HepG2 (cell line): Measurements from ENCODE around the gene INSIG1. TPM values are rescaled to one million over a fixed set of nuclear protein-coding genes. Genes with fewer than 3 reads are reported as not detected.

Source experiments
- ATAC-seq: fragments of 200-7000 bp; cut with Tn5 transposase; 3 replicates; pipeline ENCODE4 v1.9.1; 2020; ENCODE audit warnings: mild to moderate bottlenecking, moderate library complexity
- BruUV-seq: library from RNA; stranded (reverse); fragments of 400-500 nt; replicated peaks from 2 replicates; lab custom pipeline; 2021; lab: Mats Ljungman, UMichigan
- CTCF ChIA-PET: fragments of 300-600 bp; formaldehyde crosslinking; extraction: SDS; loops from one replicate; lab custom pipeline; 2021; ENCODE audit warnings: low total read pairs, inconsistent platforms, low intra/inter-chr PET ratio; lab: Yijun Ruan, JAX
- POLR2A ChIA-PET: fragments of 350-600 bp; sonication (Branson Sonifier 250); formaldehyde crosslinking; loops from one replicate; lab custom pipeline; 2020; ENCODE audit warnings: antibody characterized with exemption, inconsistent platforms; lab: Yijun Ruan, JAX
- DNase-seq: peaks from one replicate; pipeline ENCODE4 v3.0.0-alpha.2; 2015; ENCODE audit warnings: low spot score
- FAIRE-seq: peaks from 3 replicates; lab custom pipeline; 2011; peaks lifted over from hg19 to GRCh38; lab: Jason Lieb, UNC
- H2AFZ ChIP-seq: one replicate; pipeline ENCODE4 v1.6.1; 2011; ENCODE audit warnings: low read length, inconsistent platforms
- H3K27ac ChIP-seq: fragments of 300-600 bp; 3 replicates; pipeline ENCODE4 v1.8.0; 2011; ENCODE audit warnings: mixed run types, mild to moderate bottlenecking, mixed read lengths, low read length, inconsistent platforms; ENCODE audit not compliant: insufficient read depth; ENCODE audit errors: extremely low read length
- H3K27me3 ChIP-seq, 2 experiments: fragments of 200-600 bp in 1 of 2; 2 replicates in 1 of 2; 3 replicates in 1 of 2; pipeline versions ENCODE4 v1.6.0 to v1.8.0; 2011; ENCODE audit warnings: low read length in 2 of 2, mild to moderate bottlenecking in 2 of 2, moderate library complexity in 2 of 2, inconsistent platforms in 1 of 2; ENCODE audit not compliant: insufficient read depth in 2 of 2, control insufficient read depth in 1 of 2
- H3K36me3 ChIP-seq, 2 experiments: fragments of 200-600 bp in 1 of 2; replicated peaks in 1 of 2; 2 replicates in 1 of 2; 3 replicates in 1 of 2; pipeline versions ENCODE4 v1.5.1 to v1.8.0; 2011; ENCODE audit warnings: low read length in 2 of 2, inconsistent platforms in 1 of 2; ENCODE audit not compliant: insufficient read depth in 2 of 2, control insufficient read depth in 1 of 2
- H3K4me1 ChIP-seq: 2 replicates; pipeline ENCODE4 v1.5.1; 2012; ENCODE audit warnings: low read length, inconsistent platforms; ENCODE audit not compliant: insufficient read depth
- H3K4me2 ChIP-seq: 2 replicates; pipeline ENCODE4 v1.6.0; 2011; ENCODE audit warnings: low read depth, low read length, inconsistent platforms
- H3K4me3 ChIP-seq, 3 experiments: fragments of 200-600 bp in 1 of 3; sonication (generic), shearing (Covaris generic) in 1 of 3; replicated peaks in 1 of 3; 2 replicates each; pipeline ENCODE4 v1.5.1; 2011 to 2016; ENCODE audit warnings: low read length in 3 of 3, inconsistent platforms in 2 of 3, low read depth in 2 of 3, mild to moderate bottlenecking in 2 of 3, control low read depth in 1 of 3, mixed read lengths in 1 of 3; ENCODE audit not compliant: insufficient read depth in 1 of 3
- H3K79me2 ChIP-seq: one replicate; pipeline ENCODE4 v1.6.1; 2011; ENCODE audit warnings: low read length, inconsistent platforms; ENCODE audit not compliant: insufficient read depth
- H3K9ac ChIP-seq: 2 replicates; pipeline ENCODE4 v1.6.0; 2011; ENCODE audit warnings: mild to moderate bottlenecking, low read depth, low read length, inconsistent platforms; ENCODE audit not compliant: insufficient read depth
- H3K9me3 ChIP-seq: 2 replicates; pipeline ENCODE4 v1.5.1; 2012; ENCODE audit warnings: mild to moderate bottlenecking, low read length
- H4K20me1 ChIP-seq: 2 replicates; pipeline ENCODE4 v1.6.0; 2011; ENCODE audit warnings: inconsistent platforms, mild to moderate bottlenecking, low read length, moderate library complexity; ENCODE audit not compliant: insufficient read depth
- ISL2 ChIP-seq: sonication (generic); formaldehyde crosslinking; IDR thresholded peaks from 2 replicates; pipeline ENCODE4 v1.5.0; 2020; ENCODE audit warnings: missing genetic modification reagents
- KLF6 ChIP-seq: IDR thresholded peaks from 2 replicates; pipeline ENCODE4 v1.8.0; 2016; ENCODE audit warnings: missing biosample characterization, missing genetic modification reagents
- MTF2 ChIP-seq: sonication (generic); formaldehyde crosslinking; IDR thresholded peaks from 2 replicates; pipeline ENCODE4 v1.5.0; 2020; ENCODE audit warnings: missing genetic modification reagents, borderline replicate concordance
- NFYB ChIP-seq: sonication (generic); formaldehyde crosslinking; IDR thresholded peaks from 2 replicates; pipeline ENCODE4 v1.4.0; 2020; ENCODE audit warnings: missing genetic modification reagents
- NFYC ChIP-seq: IDR thresholded peaks from 2 replicates; pipeline ENCODE4 v1.6.1; 2016; ENCODE audit warnings: missing genetic modification reagents, missing compliant biosample characterization
- RBFOX2 ChIP-seq: fragments of 200-400 bp; formaldehyde crosslinking; IDR thresholded peaks from 2 replicates; pipeline ENCODE4 v1.6.1; 2017; ENCODE audit warnings: low read depth, mild to moderate bottlenecking, low read length
- SNAPC2 ChIP-seq: sonication (generic); formaldehyde crosslinking; IDR thresholded peaks from 2 replicates; pipeline ENCODE4 v1.8.1; 2022; ENCODE audit warnings: mild to moderate bottlenecking, missing genetic modification reagents
- TCF7 ChIP-seq: sonication (generic); IDR thresholded peaks from 2 replicates; pipeline ENCODE4 v1.6.1; 2016; ENCODE audit warnings: antibody characterized with exemption, low read depth
- TOE1 ChIP-seq: sonication (generic); formaldehyde crosslinking; IDR thresholded peaks from 2 replicates; pipeline ENCODE4 v1.4.0; 2020; ENCODE audit warnings: mild to moderate bottlenecking, missing genetic modification reagents
- YY1 ChIP-seq: IDR thresholded peaks from 2 replicates; pipeline ENCODE4 v1.6.1; 2011; ENCODE audit warnings: low read length, low read depth, moderate library complexity, mild to moderate bottlenecking; ENCODE audit not compliant: insufficient read depth, insufficient replicate concordance
- ZFP36L2 ChIP-seq: sonication (generic); formaldehyde crosslinking; IDR thresholded peaks from 2 replicates; pipeline ENCODE4 v1.4.0; 2020; ENCODE audit warnings: missing genetic modification reagents
- ZNF143 ChIP-seq: sonication (generic); formaldehyde crosslinking; IDR thresholded peaks from 2 replicates; pipeline ENCODE4 v1.4.0; 2020; ENCODE audit warnings: missing genetic modification reagents
- ZNF235 ChIP-seq: sonication (generic); formaldehyde crosslinking; IDR thresholded peaks from 2 replicates; pipeline ENCODE4 v1.8.1; 2023; ENCODE audit warnings: mild to moderate bottlenecking, missing genetic modification reagents, borderline replicate concordance
- ZNF253 ChIP-seq: sonication (generic); formaldehyde crosslinking; IDR thresholded peaks from 2 replicates; pipeline ENCODE4 v1.8.0; 2022; ENCODE audit warnings: mild to moderate bottlenecking, missing genetic modification reagents, borderline replicate concordance
- ZNF546 ChIP-seq: sonication (generic); formaldehyde crosslinking; conservative IDR thresholded peaks from 2 replicates; pipeline ENCODE4 v1.8.1; 2023; ENCODE audit warnings: mild to moderate bottlenecking, missing genetic modification reagents
- ZNF577 ChIP-seq: sonication (generic); formaldehyde crosslinking; IDR thresholded peaks from 2 replicates; pipeline ENCODE4 v1.4.0; 2020; ENCODE audit warnings: mild to moderate bottlenecking, low read depth, missing genetic modification reagents, borderline replicate concordance
- ZNF879 ChIP-seq: sonication (generic); formaldehyde crosslinking; IDR thresholded peaks from 2 replicates; pipeline ENCODE4 v1.8.1; 2023; ENCODE audit warnings: missing genetic modification reagents
- ZSCAN30 ChIP-seq: sonication (generic); formaldehyde crosslinking; IDR thresholded peaks from 2 replicates; pipeline ENCODE4 v1.5.0; 2020; ENCODE audit warnings: mild to moderate bottlenecking, missing genetic modification reagents
- WGBS: methylation state at CpG from one replicate; pipeline ENCODE4 v1.1.6; 2017; ENCODE audit warnings: low lambda C conversion rate; 5-methylcytosine and 5-hydroxymethylcytosine counted together
- in situ Hi-C: cut with HindIII; loops from 2 replicates; pipeline ENCODE4 v1.10.0; 2017; ENCODE audit warnings: low pct_unique_long_range_greater_than_20kb; ENCODE audit not compliant: extremely low pct_ligation_motif_present
- intact Hi-C: fragments of 100-400 bp; cut with micrococcal nuclease; formaldehyde crosslinking; loops from one replicate; pipeline ENCODE4 v1.10.0; 2022; ENCODE audit not compliant: unreplicated experiment
- polyA plus RNA-seq, 8 experiments: library from polyadenylated mRNA; depleted of rRNA in 3 of 8; stranded (reverse) in 7 of 8; unstranded in 1 of 8; fragments of >200 nt; fragmentation: Illumina TruSeq in 4 of 8; extraction: Trizol in 4 of 8; gene quantifications; 2 replicates each; pipeline versions ENCODE4 v1.2.1 to v1.2.3, GENCODE V29; 2011 to 2016; ENCODE audit warnings: low read depth in 4 of 8, missing spikeins in 1 of 8, mixed read lengths in 1 of 8; ENCODE audit not compliant: insufficient read depth in 1 of 8
- total RNA-seq, 5 experiments: library from RNA; depleted of rRNA; stranded (reverse); fragments of >200 nt; fragmentation: Illumina TruSeq; extraction: Trizol; gene quantifications; 2 replicates each; pipeline ENCODE4 v1.2.3, GENCODE V29; 2016; ENCODE audit warnings: low read depth in 1 of 5
- TF ChIP-seq, protein P1 (sequence below): IDR thresholded peaks from 2 replicates; pipeline ENCODE4 v1.6.1; 2016; ENCODE audit warnings: low read depth, control low read depth

INSIG1 gene
- total and polyA plus RNA-seq, 2 of the 13 experiments (the other 11 are each of a cell fraction or from before 2014, with no cell fraction given) = 0.07 to 0.11 TPM

DNA sequence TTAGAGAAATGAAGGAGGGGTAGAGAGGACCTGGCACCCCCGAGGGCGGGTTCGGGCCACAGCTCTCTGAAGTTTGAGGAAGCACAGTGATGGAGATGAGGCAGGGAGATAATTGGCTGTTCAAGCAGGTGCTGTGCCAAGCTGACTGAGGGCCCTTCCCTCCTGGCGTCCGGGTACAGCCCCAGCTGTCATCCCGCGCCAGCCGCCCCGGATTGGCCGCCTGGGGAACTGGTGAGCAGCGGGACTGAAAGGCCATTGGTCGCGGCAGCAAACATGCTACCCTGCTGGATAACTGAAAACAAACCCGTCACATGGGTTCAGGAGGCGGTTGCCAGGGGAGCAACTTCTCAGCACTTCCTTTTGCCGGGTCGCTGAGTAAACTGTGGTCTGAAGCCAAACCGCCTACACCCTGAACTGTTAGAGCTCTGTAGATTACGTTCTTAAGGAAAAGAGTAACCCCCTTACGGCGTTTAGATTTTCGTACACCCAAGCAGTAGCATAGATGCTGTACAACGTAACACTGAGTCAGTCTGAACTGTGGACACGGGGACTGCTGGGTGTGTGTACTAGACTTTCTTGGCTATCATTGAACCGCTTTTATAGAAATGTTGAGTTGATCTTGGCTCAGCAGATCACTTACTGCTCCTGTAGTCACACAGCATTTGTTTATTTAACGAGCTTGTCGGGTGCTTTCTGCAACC is 1.3 kb downstream of the INSIG1 start:
- no peak for DNase-seq
- intact Hi-C loops = no loop called here
- in situ Hi-C loops = no loop called here
- Histone ChIP-seq H2AFZ (no peak overlapping the region), H3K4me3 (no peak overlapping the region), H3K4me2 (no peak overlapping the region), H3K79me2 (no peaks in the 10 kb centered on the region), H3K27me3 (peaks cover 0 to 28% of the 10 kb centered on the region in 2 experiments; a peak in 4 of 5 replicates), H3K9ac (no peak overlapping the region), H3K27ac (no peak overlapping the region), H3K36me3 (no peaks in the 10 kb centered on the region), H3K9me3 (no peaks in the 10 kb centered on the region), H3K4me1 (no peaks in the 10 kb centered on the region)
- POLR2A ChIA-PET = no interaction called here
- 8% methylated on average over 16 of the region's 27 CpGs for WGBS
- CTCF ChIA-PET = no interaction called here
- ATAC-seq = peak; percentile 71
- TF ChIP-seq ZNF577 (no peak), NFYB (CRISPR knock-in tag) (peak; percentile 57), TOE1 (no peak), TCF7 (no peak), YY1 (no peak), NFYC (peak; percentile 58)
- TF ChIP-seq, all 625 proteins: peak for 2
- FAIRE-seq = no peak
- no TSS peak for BruUV-seq
- H4K20me1 ChIP-seq = no peaks in the 10 kb centered on the region

DNA sequence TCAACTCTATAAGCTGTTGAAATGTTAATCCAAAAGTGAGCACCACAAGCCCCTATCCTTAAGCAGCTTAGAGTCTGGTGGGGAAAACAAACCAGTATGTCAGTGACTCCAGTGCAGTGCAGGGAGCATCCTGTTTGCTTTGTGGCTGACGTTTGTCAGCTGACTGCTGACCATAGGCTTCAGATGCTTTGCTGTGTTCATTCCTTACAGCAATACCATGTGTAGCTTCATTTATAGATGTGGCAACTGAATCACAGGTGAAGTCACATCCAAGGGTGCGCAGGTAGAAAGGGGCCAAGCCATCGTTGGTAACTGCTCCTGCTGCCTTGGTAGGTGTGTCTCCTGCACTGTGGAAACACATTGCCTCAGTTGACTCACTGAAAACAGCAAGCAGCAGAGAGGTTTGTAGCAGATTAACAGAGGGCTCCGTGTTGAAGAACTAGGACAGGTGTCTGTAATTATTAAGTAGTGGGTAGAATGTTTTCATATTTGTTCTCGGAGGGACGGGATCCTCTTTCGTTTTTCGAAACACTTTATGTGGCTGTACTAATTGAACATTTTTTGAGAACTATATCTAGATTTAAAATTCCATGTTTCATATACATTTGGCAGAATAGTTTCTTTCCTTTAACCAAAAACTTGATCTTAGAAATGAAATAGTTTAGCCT is 2.0 kb downstream of the INSIG1 start:
- no peak for TF ChIP-seq ZNF546 (CRISPR knock-in tag)
- no peak for TF ChIP-seq ZNF235
- no peak for TF ChIP-seq ISL2 (CRISPR knock-in tag)
- TF ChIP-seq, protein P1, sequence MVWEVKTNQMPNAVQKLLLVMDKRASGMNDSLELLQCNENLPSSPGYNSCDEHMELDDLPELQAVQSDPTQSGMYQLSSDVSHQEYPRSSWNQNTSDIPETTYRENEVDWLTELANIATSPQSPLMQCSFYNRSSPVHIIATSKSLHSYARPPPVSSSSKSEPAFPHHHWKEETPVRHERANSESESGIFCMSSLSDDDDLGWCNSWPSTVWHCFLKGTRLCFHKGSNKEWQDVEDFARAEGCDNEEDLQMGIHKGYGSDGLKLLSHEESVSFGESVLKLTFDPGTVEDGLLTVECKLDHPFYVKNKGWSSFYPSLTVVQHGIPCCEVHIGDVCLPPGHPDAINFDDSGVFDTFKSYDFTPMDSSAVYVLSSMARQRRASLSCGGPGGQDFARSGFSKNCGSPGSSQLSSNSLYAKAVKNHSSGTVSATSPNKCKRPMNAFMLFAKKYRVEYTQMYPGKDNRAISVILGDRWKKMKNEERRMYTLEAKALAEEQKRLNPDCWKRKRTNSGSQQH = no peak
- no peak for TF ChIP-seq ZSCAN30
- TF ChIP-seq ZNF253 (CRISPR knock-in tag) = no peak
- no peak for TF ChIP-seq KLF6 (CRISPR knock-in tag)
- TF ChIP-seq ZFP36L2 = no peak
- no peak for TF ChIP-seq ZNF143
- TF ChIP-seq SNAPC2 (CRISPR knock-in tag) = no peak
- no peak for TF ChIP-seq RBFOX2
- TF ChIP-seq MTF2 = no peak
- no peak for TF ChIP-seq ZNF879 (CRISPR knock-in tag)
- no peaks in the 10 kb centered on the region for H3K36me3 ChIP-seq
- no peaks in the 10 kb centered on the region for H3K9me3 ChIP-seq
- POLR2A ChIA-PET = no interaction called here
- no peaks in the 10 kb centered on the region for H4K20me1 ChIP-seq
- H3K27me3 ChIP-seq = peaks cover 0 to 28% of the 10 kb centered on the region in 2 experiments; a peak in 4 of 5 replicates
- WGBS = 54% methylated on average over 8 of the region's 8 CpGs
- no TSS peak for BruUV-seq
- H3K9ac ChIP-seq = no peak overlapping the region
- no peak for DNase-seq
- ATAC-seq = no peak; the same call in 2 of the 3 replicates
- no peaks in the 10 kb centered on the region for H3K4me1 ChIP-seq
- no peak overlapping the region for H3K27ac ChIP-seq
- H3K79me2 ChIP-seq = no peaks in the 10 kb centered on the region
- CTCF ChIA-PET = no interaction called here
- in situ Hi-C loops (no loop called here), intact Hi-C loops (no loop called here)
- FAIRE-seq = no peak
- no peak overlapping the region for H3K4me2 ChIP-seq
- H3K4me3 ChIP-seq = no peak overlapping the region
- no peak overlapping the region for H2AFZ ChIP-seq
